MCF 10A (cell line): ENCODE results near the gene FBRSL1. TPM values are rescaled to one million over a fixed set of nuclear protein-coding genes. Genes with fewer than 3 reads are reported as not detected.

Source experiments
- BruUV-seq: library from RNA; stranded (reverse); fragments of 400-500 nt; replicated peaks from 2 replicates; lab custom pipeline; 2021; lab: Mats Ljungman, UMichigan
- CTCF ChIA-PET: fragments of 300-600 bp; sonication (Branson Sonifier 250); formaldehyde crosslinking; extraction: SDS; loops from one replicate; lab custom pipeline; 2021; ENCODE audit warnings: antibody characterized with exemption, inconsistent platforms; lab: Yijun Ruan, JAX
- POLR2A ChIA-PET: fragments of 300-600, 350-650 bp; sonication (Branson Sonifier 250); formaldehyde crosslinking; extraction: SDS; loops from one replicate; lab custom pipeline; 2020; ENCODE audit warnings: antibody characterized with exemption, inconsistent platforms; lab: Yijun Ruan, JAX
- DNase-seq: peaks from one replicate; pipeline ENCODE4 v3.0.0-alpha.2; 2018; ENCODE audit not compliant: unreplicated experiment
- H3K27ac Mint-ChIP-seq: one replicate; pipeline ENCODE4 v1.8.0; 2022; ENCODE audit warnings: mild to moderate bottlenecking, low read depth, mixed read lengths; ENCODE audit not compliant: unreplicated experiment
- H3K27me3 Mint-ChIP-seq: one replicate; pipeline ENCODE4 v1.8.0; 2022; ENCODE audit warnings: mixed read lengths; ENCODE audit not compliant: insufficient read depth, unreplicated experiment
- H3K36me3 Mint-ChIP-seq: one replicate; pipeline ENCODE4 v1.8.0; 2022; ENCODE audit warnings: mild to moderate bottlenecking, moderate library complexity, mixed read lengths; ENCODE audit not compliant: insufficient read depth, unreplicated experiment
- H3K4me1 Mint-ChIP-seq: one replicate; pipeline ENCODE4 v1.8.0; 2022; ENCODE audit warnings: mixed read lengths; ENCODE audit not compliant: insufficient read depth, unreplicated experiment
- H3K4me3 Mint-ChIP-seq: one replicate; pipeline ENCODE4 v1.8.0; 2022; ENCODE audit warnings: mild to moderate bottlenecking, moderate library complexity, mixed read lengths; ENCODE audit not compliant: unreplicated experiment
- H3K9me3 Mint-ChIP-seq: one replicate; pipeline ENCODE4 v1.8.0; 2022; ENCODE audit warnings: mixed read lengths; ENCODE audit not compliant: unreplicated experiment
- intact Hi-C: fragments of 100-400 bp; cut with micrococcal nuclease; formaldehyde crosslinking; loops from 2 replicates; pipeline ENCODE4 v1.14.1; 2022
- total RNA-seq: library from RNA; stranded (reverse); gene quantifications from 2 replicates; pipeline ENCODE4 v1.2.3, GENCODE V29; 2022
- TF ChIP-seq, protein P1 (sequence below): fragments of 200-600 bp; IDR thresholded peaks from one replicate; pipeline ENCODE4 v1.8.0; 2022; ENCODE audit warnings: antibody characterized with exemption, mild to moderate bottlenecking; ENCODE audit not compliant: unreplicated experiment

Gene FBRSL1
- total RNA-seq, 1 experiment from 2014 or later, result 47.4 TPM

DNA sequence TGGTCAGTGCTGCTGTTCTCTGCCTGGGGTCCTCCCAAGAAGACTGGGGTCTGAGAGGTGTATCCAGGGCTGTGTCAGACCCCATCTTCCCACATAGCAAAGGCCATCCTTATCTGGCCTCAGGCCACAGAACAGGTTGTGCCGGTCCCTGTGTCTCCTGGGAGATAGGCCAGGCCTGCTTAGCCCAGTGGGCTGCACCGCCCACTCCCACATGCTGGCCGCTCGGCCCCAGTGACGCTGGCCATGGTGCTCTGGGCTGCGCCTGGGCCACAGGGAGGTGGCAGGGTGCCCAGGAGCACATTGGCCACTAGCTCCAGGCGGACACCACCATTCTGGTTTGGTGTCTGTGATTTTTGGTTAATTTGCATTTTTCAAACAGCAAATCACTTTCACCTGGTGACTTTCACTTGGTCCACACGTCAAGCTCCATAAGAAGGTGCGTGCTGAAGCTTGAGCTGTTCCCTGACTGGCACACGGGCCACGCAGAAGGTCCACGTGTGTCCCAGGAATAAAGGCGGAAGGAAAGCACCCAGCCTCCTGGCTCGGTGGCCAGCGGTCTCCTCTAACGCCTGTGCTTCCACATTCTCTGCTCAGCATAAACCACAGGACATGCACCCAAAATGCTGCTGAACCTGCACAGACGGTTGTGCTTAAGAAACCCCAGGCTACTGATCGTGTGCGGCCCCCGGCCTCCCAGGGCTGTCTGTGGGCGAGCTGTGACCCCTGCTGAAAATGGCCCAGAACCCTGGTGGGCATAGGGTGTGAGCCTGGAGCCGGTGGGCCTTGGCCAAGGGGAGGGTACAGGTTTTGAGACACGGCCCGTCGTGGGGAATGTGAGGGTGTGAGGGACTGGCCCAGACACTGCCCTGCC lies 4.6 kb downstream of the FBRSL1 start:
- no peaks in the 10 kb centered on the region for H3K9me3 Mint-ChIP-seq
- ChIA-PET CTCF (no interaction called here), POLR2A (no interaction called here)
- DNase-seq, result no peak
- H3K4me3 Mint-ChIP-seq, result no peak overlapping the region
- BruUV-seq, result no TSS peak
- H3K36me3 Mint-ChIP-seq, result no peaks in the 10 kb centered on the region
- H3K27ac Mint-ChIP-seq, result no peak overlapping the region
- intact Hi-C loops, result no loop called here
- H3K4me1 Mint-ChIP-seq, result peaks cover 8% of the 10 kb centered on the region
- TF ChIP-seq, protein P1, sequence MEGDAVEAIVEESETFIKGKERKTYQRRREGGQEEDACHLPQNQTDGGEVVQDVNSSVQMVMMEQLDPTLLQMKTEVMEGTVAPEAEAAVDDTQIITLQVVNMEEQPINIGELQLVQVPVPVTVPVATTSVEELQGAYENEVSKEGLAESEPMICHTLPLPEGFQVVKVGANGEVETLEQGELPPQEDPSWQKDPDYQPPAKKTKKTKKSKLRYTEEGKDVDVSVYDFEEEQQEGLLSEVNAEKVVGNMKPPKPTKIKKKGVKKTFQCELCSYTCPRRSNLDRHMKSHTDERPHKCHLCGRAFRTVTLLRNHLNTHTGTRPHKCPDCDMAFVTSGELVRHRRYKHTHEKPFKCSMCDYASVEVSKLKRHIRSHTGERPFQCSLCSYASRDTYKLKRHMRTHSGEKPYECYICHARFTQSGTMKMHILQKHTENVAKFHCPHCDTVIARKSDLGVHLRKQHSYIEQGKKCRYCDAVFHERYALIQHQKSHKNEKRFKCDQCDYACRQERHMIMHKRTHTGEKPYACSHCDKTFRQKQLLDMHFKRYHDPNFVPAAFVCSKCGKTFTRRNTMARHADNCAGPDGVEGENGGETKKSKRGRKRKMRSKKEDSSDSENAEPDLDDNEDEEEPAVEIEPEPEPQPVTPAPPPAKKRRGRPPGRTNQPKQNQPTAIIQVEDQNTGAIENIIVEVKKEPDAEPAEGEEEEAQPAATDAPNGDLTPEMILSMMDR, result no peak
- H3K27me3 Mint-ChIP-seq, result no peaks in the 10 kb centered on the region

GRCh38 chr12:132495165-132495544 lies 5.2 kb downstream of the FBRSL1 start:
- intact Hi-C loops, result no loop called here
- Mint-ChIP-seq H3K4me3 (no peak overlapping the region), H3K27ac (no peak overlapping the region), H3K36me3 (no peaks in the 10 kb centered on the region), H3K4me1 (peaks cover 8% of the 10 kb centered on the region), H3K27me3 (no peaks in the 10 kb centered on the region), H3K9me3 (no peaks in the 10 kb centered on the region)
- no TSS peak for BruUV-seq
- CTCF ChIA-PET, result no interaction called here
- POLR2A ChIA-PET, result no interaction called here
- TF ChIP-seq, protein P1, result no peak
- DNase-seq, result no peak

- Mint-ChIP-seq H3K4me1 (peaks cover 8% of the 10 kb centered on the region), H3K27me3 (no peaks in the 10 kb centered on the region), H3K4me3 (no peak overlapping the region), H3K27ac (no peak overlapping the region), H3K9me3 (no peaks in the 10 kb centered on the region), H3K36me3 (no peaks in the 10 kb centered on the region)
- intact Hi-C loops, result no loop called here
- no TSS peak for BruUV-seq
- ChIA-PET CTCF (no interaction called here), POLR2A (no interaction called here)
- TF ChIP-seq, protein P1, result no peak
- no peak for DNase-seq
Measured at GRCh38 chr12:132495629-132496357, 5.8 kb downstream of the FBRSL1 start.

- no TSS peak for BruUV-seq
- Mint-ChIP-seq H3K36me3 (no peaks in the 10 kb centered on the region), H3K27me3 (no peaks in the 10 kb centered on the region), H3K4me3 (no peak overlapping the region), H3K27ac (no peak overlapping the region), H3K4me1 (peaks cover 8% of the 10 kb centered on the region), H3K9me3 (no peaks in the 10 kb centered on the region)
- ChIA-PET POLR2A (no interaction called here), CTCF (no interaction called here)
- TF ChIP-seq, protein P1, result no peak
- intact Hi-C loops, result no loop called here
- DNase-seq, result no peak
Measured at GRCh38 chr12:132496358-132496669, 6.4 kb downstream of the FBRSL1 start.
